Measurements from ENCODE around the gene PRR36.

Gene PRR36

GRCh38 chr19:7846155-7846646 is 28.0 kb downstream of the PRR36 start:
- Histone ChIP-seq H3K36me3 (ENCODE audit: insufficient read depth, low read length) (no peaks in the 10 kb centered on the region), H3K9ac (ENCODE audit: low read depth, low read length) (no peak overlapping the region), H3K4me1 (ENCODE audit: insufficient read depth, low read length) (no peaks in the 10 kb centered on the region), H3K9me3 (ENCODE audit: control insufficient read depth, insufficient read depth, low read length) (no peaks in the 10 kb centered on the region)

GRCh38 chr19:7845390-7846154 is 28.6 kb downstream of the PRR36 start:
- Histone ChIP-seq H3K36me3 (ENCODE audit: insufficient read depth, low read length) (no peaks in the 10 kb centered on the region), H3K4me1 (ENCODE audit: insufficient read depth, low read length) (no peaks in the 10 kb centered on the region), H3K9me3 (ENCODE audit: control insufficient read depth, insufficient read depth, low read length) (no peaks in the 10 kb centered on the region), H3K9ac (ENCODE audit: low read depth, low read length) (no peak overlapping the region)

- Histone ChIP-seq H3K36me3 (ENCODE audit: insufficient read depth, low read length) (no peaks in the 10 kb centered on the region), H3K4me1 (ENCODE audit: insufficient read depth, low read length) (no peaks in the 10 kb centered on the region), H3K9me3 (ENCODE audit: control insufficient read depth, insufficient read depth, low read length) (no peaks in the 10 kb centered on the region), H3K9ac (ENCODE audit: low read depth, low read length) (no peak overlapping the region)
These were observed 29.2 kb downstream of the PRR36 start for GRCh38 chr19:7844951-7845350.

GRCh38 chr19:7844405-7844804 is 29.8 kb downstream of the PRR36 start:
- Histone ChIP-seq H3K9ac (ENCODE audit: low read depth, low read length) (no peak overlapping the region), H3K9me3 (ENCODE audit: control insufficient read depth, insufficient read depth, low read length) (no peaks in the 10 kb centered on the region)

GRCh38 chr19:7843521-7843920 is 30.7 kb downstream of the PRR36 start:
- no peak overlapping the region for H3K9ac ChIP-seq (ENCODE audit: low read depth, low read length)
- H3K9me3 ChIP-seq (ENCODE audit: control insufficient read depth, insufficient read depth, low read length) = no peaks in the 10 kb centered on the region
- H3K4me1 ChIP-seq (ENCODE audit: insufficient read depth, low read length) = no peaks in the 10 kb centered on the region
- no peaks in the 10 kb centered on the region for H3K36me3 ChIP-seq (ENCODE audit: insufficient read depth, low read length)

More at GRCh38 chr19:7844405-7844804, 29.8 kb downstream of the PRR36 start:
- Histone ChIP-seq H3K4me1 (ENCODE audit: insufficient read depth, low read length) (no peaks in the 10 kb centered on the region), H3K36me3 (ENCODE audit: insufficient read depth, low read length) (no peaks in the 10 kb centered on the region)

- H3K9ac ChIP-seq (ENCODE audit: low read depth, low read length) = no peak overlapping the region
- H3K36me3 ChIP-seq (ENCODE audit: insufficient read depth, low read length) = no peaks in the 10 kb centered on the region
- no peaks in the 10 kb centered on the region for H3K4me1 ChIP-seq (ENCODE audit: insufficient read depth, low read length)
- H3K9me3 ChIP-seq (ENCODE audit: control insufficient read depth, insufficient read depth, low read length) = no peaks in the 10 kb centered on the region
These were observed 31.4 kb downstream of the PRR36 start for GRCh38 chr19:7842661-7843294.

- H3K36me3 ChIP-seq (ENCODE audit: insufficient read depth, low read length) = no peaks in the 10 kb centered on the region
- no peaks in the 10 kb centered on the region for H3K9me3 ChIP-seq (ENCODE audit: control insufficient read depth, insufficient read depth, low read length)
- H3K9ac ChIP-seq (ENCODE audit: low read depth, low read length) = no peak overlapping the region
- no peaks in the 10 kb centered on the region for H3K4me1 ChIP-seq (ENCODE audit: insufficient read depth, low read length)
These were observed 32.2 kb downstream of the PRR36 start for GRCh38 chr19:7841751-7842660.

GRCh38 chr19:7840629-7841028 is 33.6 kb downstream of the PRR36 start:
- H3K9ac ChIP-seq (ENCODE audit: low read depth, low read length) = no peak overlapping the region

GRCh38 chr19:7839476-7839875 is 34.7 kb downstream of the PRR36 start:
- H3K9ac ChIP-seq (ENCODE audit: low read depth, low read length) = no peak overlapping the region
- H3K4me1 ChIP-seq (ENCODE audit: insufficient read depth, low read length) = no peaks in the 10 kb centered on the region
- H3K36me3 ChIP-seq (ENCODE audit: insufficient read depth, low read length) = no peaks in the 10 kb centered on the region
- H3K9me3 ChIP-seq (ENCODE audit: control insufficient read depth, insufficient read depth, low read length) = no peaks in the 10 kb centered on the region

More at GRCh38 chr19:7840629-7841028, 33.6 kb downstream of the PRR36 start:
- no peaks in the 10 kb centered on the region for H3K4me1 ChIP-seq (ENCODE audit: insufficient read depth, low read length)
- no peaks in the 10 kb centered on the region for H3K9me3 ChIP-seq (ENCODE audit: control insufficient read depth, insufficient read depth, low read length)
- H3K36me3 ChIP-seq (ENCODE audit: insufficient read depth, low read length) = no peaks in the 10 kb centered on the region

- no peaks in the 10 kb centered on the region; the same call in 1 of the 2 replicates for H3K4me1 ChIP-seq (ENCODE audit: insufficient read depth, low read length)
- H3K9me3 ChIP-seq (ENCODE audit: control insufficient read depth, insufficient read depth, low read length) = no peaks in the 10 kb centered on the region
- H3K9ac ChIP-seq (ENCODE audit: low read depth, low read length) = no peak overlapping the region
- no peaks in the 10 kb centered on the region for H3K36me3 ChIP-seq (ENCODE audit: insufficient read depth, low read length)
These were observed 40.7 kb downstream of the PRR36 start for GRCh38 chr19:7833225-7834099.

GRCh38 chr19:7832781-7833180 is 41.4 kb downstream of the PRR36 start:
- no peak overlapping the region for H3K9ac ChIP-seq (ENCODE audit: low read depth, low read length)
- H3K9me3 ChIP-seq (ENCODE audit: control insufficient read depth, insufficient read depth, low read length) = no peaks in the 10 kb centered on the region
- H3K4me1 ChIP-seq (ENCODE audit: insufficient read depth, low read length) = no peaks in the 10 kb centered on the region; the same call in 1 of the 2 replicates
- no peaks in the 10 kb centered on the region for H3K36me3 ChIP-seq (ENCODE audit: insufficient read depth, low read length)

GRCh38 chr19:7832009-7832408 is 42.2 kb downstream of the PRR36 start:
- Histone ChIP-seq H3K4me1 (ENCODE audit: insufficient read depth, low read length) (no peaks in the 10 kb centered on the region; the same call in 1 of the 2 replicates), H3K9me3 (ENCODE audit: control insufficient read depth, insufficient read depth, low read length) (no peaks in the 10 kb centered on the region), H3K36me3 (ENCODE audit: insufficient read depth, low read length) (no peaks in the 10 kb centered on the region), H3K9ac (ENCODE audit: low read depth, low read length) (no peak overlapping the region)

- Histone ChIP-seq H3K36me3 (ENCODE audit: insufficient read depth, low read length) (no peaks in the 10 kb centered on the region), H3K4me1 (ENCODE audit: insufficient read depth, low read length) (no peaks in the 10 kb centered on the region; the same call in 1 of the 2 replicates), H3K9me3 (ENCODE audit: control insufficient read depth, insufficient read depth, low read length) (no peaks in the 10 kb centered on the region), H3K9ac (ENCODE audit: low read depth, low read length) (no peak overlapping the region)
These were observed 42.7 kb downstream of the PRR36 start for GRCh38 chr19:7831452-7831851.
